PC-3 (cell line): ENCODE measurements around the gene FGGY. TPM values are rescaled to one million over a fixed set of nuclear protein-coding genes. Genes with fewer than 3 reads are reported as not detected.

Experiments
- ATAC-seq: fragments of 200-7000 bp; cut with Tn5 transposase; 2 replicates; pipeline ENCODE4 v1.9.1; 2020; ENCODE audit warnings: mild to moderate bottlenecking, moderate library complexity
- BruUV-seq: library from RNA; stranded (reverse); fragments of 400-500 nt; replicated peaks from 2 replicates; lab custom pipeline; 2021; lab: Mats Ljungman, UMichigan
- CTCF ChIA-PET: fragments of 300-600 bp; sonication (Branson Sonifier 250); formaldehyde crosslinking; loops from one replicate; lab custom pipeline; 2022; ENCODE audit warnings: antibody characterized with exemption; lab: Charles Lee
- POLR2A ChIA-PET: fragments of 300-600 bp; sonication (Branson Sonifier 250); formaldehyde crosslinking; loops from one replicate; lab custom pipeline; 2022; ENCODE audit warnings: antibody characterized with exemption; ENCODE audit not compliant: unreplicated experiment; lab: Charles Lee
- DNase-seq: peaks from one replicate; pipeline ENCODE4 v3.0.0-alpha.2; 2015
- H2AFZ ChIP-seq: fragments of 300-600 bp; sonication (generic); 2 replicates; pipeline ENCODE4 v1.6.0; 2016; ENCODE audit warnings: antibody characterized with exemption, low read length
- H3F3A ChIP-seq: fragments of 300-600 bp; sonication (generic); one replicate; pipeline ENCODE4 v1.6.0; 2017; ENCODE audit warnings: antibody characterized with exemption, low read length, control low read depth, mild to moderate bottlenecking; ENCODE audit not compliant: unreplicated experiment
- H3K27ac ChIP-seq: fragments of 300-600 bp; sonication (generic); 2 replicates; pipeline ENCODE4 v1.5.1; 2016; ENCODE audit warnings: mild to moderate bottlenecking, low read length
- H3K27me3 ChIP-seq: fragments of 300-600 bp; sonication (generic); 2 replicates; pipeline ENCODE4 v1.6.1; 2016; ENCODE audit warnings: low read length, mixed read lengths
- H3K36me3 ChIP-seq: fragments of 300-600 bp; sonication (generic); 2 replicates; pipeline ENCODE4 v1.6.1; 2016; ENCODE audit warnings: low read depth, mixed run types, low read length, mixed read lengths
- H3K4me1 ChIP-seq: fragments of 300-600 bp; sonication (generic); 2 replicates; pipeline ENCODE4 v1.5.1; 2016; ENCODE audit warnings: low read length; ENCODE audit not compliant: insufficient read depth
- H3K4me2 ChIP-seq: fragments of 300-600 bp; sonication (generic); 2 replicates; pipeline ENCODE4 v1.6.0; 2016; ENCODE audit warnings: low read length
- H3K4me3 ChIP-seq: fragments of 300-600 bp; sonication (generic); 2 replicates; pipeline ENCODE4 v1.5.1; 2016; ENCODE audit warnings: mild to moderate bottlenecking, low read length, mixed read lengths
- H3K79me2 ChIP-seq: fragments of 300-600 bp; sonication (generic); 2 replicates; pipeline ENCODE4 v1.6.1; 2017; ENCODE audit warnings: low read length, mixed read lengths
- H3K9ac ChIP-seq: fragments of 300-600 bp; sonication (generic); 2 replicates; pipeline ENCODE4 v1.6.0; 2016; ENCODE audit warnings: mild to moderate bottlenecking, low read length
- H3K9me2 ChIP-seq: fragments of 300-600 bp; sonication (generic); replicated peaks from 2 replicates; pipeline ENCODE4 v1.6.1; 2016; ENCODE audit warnings: mixed run types, low read length, mixed read lengths
- H3K9me3 ChIP-seq: fragments of 300-600 bp; sonication (generic); 2 replicates; pipeline ENCODE4 v1.6.1; 2016; ENCODE audit warnings: low read length, mixed read lengths
- H4K20me1 ChIP-seq: fragments of 300-600 bp; sonication (generic); 2 replicates; pipeline ENCODE4 v1.6.1; 2016; ENCODE audit warnings: low read length, mixed read lengths
- CTCF ChIP-seq: fragments of 300-600 bp; sonication (generic); conservative IDR thresholded peaks from 2 replicates; pipeline ENCODE4 v1.5.1; 2017; ENCODE audit warnings: antibody characterized with exemption, low read depth, mild to moderate bottlenecking, low read length
- EZH2 ChIP-seq: fragments of 300-600 bp; sonication (generic); IDR thresholded peaks from one replicate; pipeline ENCODE4 v1.6.1; 2017; ENCODE audit warnings: antibody characterized with exemption, mild to moderate bottlenecking, low read length; ENCODE audit not compliant: unreplicated experiment
- EZH2phosphoT487 ChIP-seq: fragments of 300-600 bp; sonication (generic); IDR thresholded peaks from 2 replicates; pipeline ENCODE4 v1.6.1; 2018; ENCODE audit warnings: mild to moderate bottlenecking, antibody characterized with exemption, low read length, borderline replicate concordance
- intact Hi-C: fragments of 100-400 bp; cut with micrococcal nuclease; formaldehyde crosslinking; loops from 2 replicates; pipeline ENCODE4 v1.9.0; 2023
- total RNA-seq: library from RNA; depleted of rRNA; stranded (reverse); fragments of >200 nt; gene quantifications from 2 replicates; pipeline ENCODE4 v1.2.3, GENCODE V29; 2014

Gene FGGY
- total RNA-seq, 1 experiment from 2014 or later, result 7.4 TPM

GRCh38 chr1:59396387-59396786 is 99.5 kb downstream of the FGGY start:
- ATAC-seq (no peak), DNase-seq (no peak)
- Histone ChIP-seq H2AFZ (no peak overlapping the region), H3F3A (no peaks in the 10 kb centered on the region), H3K4me2 (no peak overlapping the region), H3K4me3 (no peak overlapping the region), H4K20me1 (no peaks in the 10 kb centered on the region), H3K9me2 (no peaks in the 10 kb centered on the region), H3K27ac (no peak overlapping the region), H3K79me2 (no peaks in the 10 kb centered on the region), H3K9me3 (no peaks in the 10 kb centered on the region), H3K36me3 (no peaks in the 10 kb centered on the region), H3K4me1 (peaks cover 2% of the 10 kb centered on the region), H3K27me3 (no peaks in the 10 kb centered on the region), H3K9ac (no peak overlapping the region)
- intact Hi-C loops, result no loop called here
- ChIA-PET CTCF (no interaction called here), POLR2A (no interaction called here)
- TF ChIP-seq EZH2phosphoT487 (no peak), CTCF (no peak), EZH2 (no peak)
- BruUV-seq, result no TSS peak

- POLR2A ChIA-PET, result no interaction called here
- H3K79me2 ChIP-seq, result no peaks in the 10 kb centered on the region
- no peak overlapping the region for H3K9ac ChIP-seq
- H3K36me3 ChIP-seq, result no peaks in the 10 kb centered on the region
- H3F3A ChIP-seq, result no peaks in the 10 kb centered on the region
- no peak overlapping the region for H3K4me3 ChIP-seq
- BruUV-seq, result no TSS peak
- no peaks in the 10 kb centered on the region for H3K9me2 ChIP-seq
- H3K9me3 ChIP-seq, result no peaks in the 10 kb centered on the region
- H3K27ac ChIP-seq, result no peak overlapping the region
- no peak overlapping the region for H3K4me2 ChIP-seq
- H3K4me1 ChIP-seq, result peaks cover 8% of the 10 kb centered on the region
- H2AFZ ChIP-seq, result no peak overlapping the region
- H3K27me3 ChIP-seq, result no peaks in the 10 kb centered on the region
- CTCF ChIA-PET, result no interaction called here
- no peak for ATAC-seq
- no peak for DNase-seq
- TF ChIP-seq EZH2 (no peak), CTCF (no peak), EZH2phosphoT487 (no peak)
- H4K20me1 ChIP-seq, result no peaks in the 10 kb centered on the region
- intact Hi-C loops, result no loop called here
These were observed 100.4 kb downstream of the FGGY start for GRCh38 chr1:59397139-59397858.

GRCh38 chr1:59399642-59400041 is 102.7 kb downstream of the FGGY start:
- H3F3A ChIP-seq, result no peaks in the 10 kb centered on the region
- H3K4me1 ChIP-seq, result peaks cover 8% of the 10 kb centered on the region
- no peaks in the 10 kb centered on the region for H3K36me3 ChIP-seq
- ATAC-seq, result no peak
- H3K27me3 ChIP-seq, result no peaks in the 10 kb centered on the region
- H3K9me3 ChIP-seq, result no peaks in the 10 kb centered on the region
- no peaks in the 10 kb centered on the region for H3K9me2 ChIP-seq
- no peaks in the 10 kb centered on the region for H3K79me2 ChIP-seq
- CTCF ChIA-PET, result no interaction called here
- intact Hi-C loops, result no loop called here
- TF ChIP-seq EZH2 (no peak), EZH2phosphoT487 (no peak), CTCF (no peak)
- no peak overlapping the region for H3K4me3 ChIP-seq
- H4K20me1 ChIP-seq, result no peaks in the 10 kb centered on the region
- H3K9ac ChIP-seq, result no peak overlapping the region
- no peak overlapping the region for H3K4me2 ChIP-seq
- H3K27ac ChIP-seq, result no peak overlapping the region
- no peak for DNase-seq
- no TSS peak for BruUV-seq
- POLR2A ChIA-PET, result no interaction called here
- no peak overlapping the region for H2AFZ ChIP-seq
